ENCODE measurements around the gene GPR45. TPM values are rescaled to one million over a fixed set of nuclear protein-coding genes. Genes with fewer than 3 reads are reported as not detected.
A peak's percentile ranks its signal among the peaks of the same experiment; 100 is the strongest.

The GPR45 gene
- total and polyA plus RNA-seq, 9 of the 15 experiments (the other 6 are each of a cell fraction or from before 2014, with no cell fraction given), result not detected

GRCh38 chr2:105262651-105263091, 21.1 kb downstream of the GPR45 start (continued):
- TF ChIP-seq GATAD2B (IDR thresholded peaks at IDR 0.05; ENCODE audit: borderline replicate concordance) (no peak), NRF1 (conservative IDR thresholded peaks at IDR 0.05 in 1 of 2, IDR thresholded peaks at IDR 0.05 in 1 of 2) (peak; percentile 31 to 54), HDAC3 (IDR thresholded peaks at IDR 0.05; ENCODE audit: borderline replicate concordance, partially characterized antibody) (no peak), PRMT5 (CRISPR knock-in tag; IDR thresholded peaks at IDR 0.05) (no peak), RFX1 (IDR thresholded peaks at IDR 0.05) (no peak), ZNF133 (CRISPR knock-in tag; IDR thresholded peaks at IDR 0.05) (no peak), HCFC1 (IDR thresholded peaks at IDR 0.05; ENCODE audit: low read depth, low read length) (no peak), TBP (optimal IDR thresholded peaks at IDR 0.05; ENCODE audit: low read depth, low read length) (no peak), RNF219 (CRISPR knock-in tag; IDR thresholded peaks at IDR 0.05) (no peak), CXXC5 (CRISPR knock-in tag; IDR thresholded peaks at IDR 0.05) (peak; percentile 25; the same call in 1 of the 2 replicates), PPARD (CRISPR knock-in tag; IDR thresholded peaks at IDR 0.05) (no peak), TAF9B (IDR thresholded peaks at IDR 0.05; ENCODE audit: partially characterized antibody) (no peak), USF2 (CRISPR knock-in tag; IDR thresholded peaks at IDR 0.05) (peak; percentile 64), ZMIZ1 (IDR thresholded peaks at IDR 0.05; ENCODE audit: low read depth in 2 of 2, low read length in 2 of 2) (no peak), ZNF511 (CRISPR knock-in tag; IDR thresholded peaks at IDR 0.05) (no peak), CSDE1 (IDR thresholded peaks at IDR 0.05) (no peak), TAF15 (IDR thresholded peaks at IDR 0.05; ENCODE audit: low read depth, low read length) (no peak), USF1 (CRISPR knock-in tag; IDR thresholded peaks at IDR 0.05) (peak; percentile 76), HDAC6 (IDR thresholded peaks at IDR 0.05; ENCODE audit: low read depth, low read length) (no peak), ZC3H11A (IDR thresholded peaks at IDR 0.05; ENCODE audit: low read depth, low read length) (no peak)

Measured in K562 (cell line).